Cardiac septum (tissue), 1 donor: Measurements from ENCODE around the gene GTF2F2. TPM values are rescaled to one million over a fixed set of nuclear protein-coding genes. Genes with fewer than 3 reads are reported as not detected.

ENCODE experiments used
- DNase-seq: peaks from one replicate; pipeline ENCODE4 v3.0.0-alpha.2; 2020; ENCODE audit warnings: low spot score
- intact Hi-C: fragments of 100-400 bp; cut with DNase I; formaldehyde crosslinking; loops from one replicate; pipeline ENCODE4 v1.14.0; 2022
- total RNA-seq: library from RNA; stranded (reverse); fragmentation: NEBNext Ultra II Directional; extraction: Animal tissue kit (Norgen Biotek cat#: 25700); gene quantifications from one replicate; pipeline ENCODE4 v1.2.1, GENCODE V29; 2021
- donor health status: DM: no; HTN: no; CAD: no.

The GTF2F2 gene
- total RNA-seq, 1 donor from 2014 or later = 20.2 TPM

DNA sequence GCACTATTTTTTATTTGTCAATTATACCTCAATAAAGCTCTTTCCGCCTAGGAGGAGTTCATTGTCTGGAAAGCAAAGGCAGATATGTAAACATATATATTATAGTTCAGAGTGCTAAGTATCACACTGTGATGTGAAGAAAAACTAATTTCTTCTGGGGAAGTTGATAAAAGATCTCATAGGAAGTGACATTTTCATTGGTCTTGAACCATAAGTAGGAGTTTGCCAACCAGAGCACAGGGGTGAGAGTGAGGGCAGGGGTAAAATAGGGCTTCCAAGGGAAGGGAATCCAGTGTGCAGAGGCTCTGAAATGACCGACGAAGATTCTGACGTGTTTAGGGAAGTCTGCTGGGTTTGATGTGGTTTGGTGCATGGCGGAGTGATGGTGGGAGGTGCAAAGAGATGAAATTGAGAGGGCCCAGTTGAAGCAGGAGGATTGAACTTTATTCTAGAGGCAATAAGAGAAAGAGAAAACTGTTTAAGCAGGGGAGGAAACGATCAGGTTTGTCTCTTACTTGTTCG is 780 bp upstream of the GTF2F2 start:
- intact Hi-C loops = no loop called here
- DNase-seq = no peak

- intact Hi-C loops = loop anchor here (2.0 kb wide), 1 partner anchor 74 kb away; no protein-coding TSS in a partner anchor
- no peak for DNase-seq
Observed at GRCh38 chr13:45120967-45121831, 889 bp downstream of the GTF2F2 start.

GRCh38 chr13:45122941-45123340 is 2.6 kb downstream of the GTF2F2 start:
- intact Hi-C loops = no loop called here
- DNase-seq = no peak

DNA sequence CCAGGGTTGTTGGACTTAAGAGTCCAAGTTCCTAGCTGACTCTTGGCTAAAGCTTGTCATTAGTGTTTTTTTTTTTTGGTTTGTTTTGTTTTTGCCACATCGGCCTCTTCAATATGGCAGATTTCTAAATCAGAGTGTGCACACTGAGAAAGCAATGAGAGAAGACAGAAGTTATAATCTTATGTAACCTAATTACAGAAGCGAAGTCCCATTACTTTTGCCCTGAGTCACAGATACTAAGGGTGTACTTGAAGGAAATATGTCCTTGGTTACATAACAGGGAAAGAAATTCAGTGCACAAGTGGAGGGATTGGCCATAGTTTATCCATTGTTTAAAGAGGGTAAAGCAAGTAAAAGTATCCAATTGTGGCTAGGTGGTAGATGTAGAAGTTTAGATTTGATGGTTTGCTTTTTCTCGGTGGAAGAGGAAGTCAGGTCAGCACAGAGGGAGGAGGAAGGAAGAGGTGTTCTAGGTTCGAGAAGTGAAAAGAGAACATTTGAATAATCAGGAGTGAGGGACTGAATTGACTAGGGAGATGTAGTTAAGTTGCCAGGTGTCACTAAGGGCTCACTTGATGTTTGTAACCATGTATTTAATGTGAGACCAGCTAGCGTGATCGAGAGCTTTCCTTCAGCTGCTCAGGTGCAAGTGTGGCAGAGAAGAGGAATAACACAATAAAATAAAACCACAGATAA is 12.2 kb downstream of the GTF2F2 start:
- DNase-seq = no peak
- intact Hi-C loops = loop anchor here (10.0 kb wide), 1 partner anchor 72 kb away; the partner anchor contains the start of gene KCTD4

DNA sequence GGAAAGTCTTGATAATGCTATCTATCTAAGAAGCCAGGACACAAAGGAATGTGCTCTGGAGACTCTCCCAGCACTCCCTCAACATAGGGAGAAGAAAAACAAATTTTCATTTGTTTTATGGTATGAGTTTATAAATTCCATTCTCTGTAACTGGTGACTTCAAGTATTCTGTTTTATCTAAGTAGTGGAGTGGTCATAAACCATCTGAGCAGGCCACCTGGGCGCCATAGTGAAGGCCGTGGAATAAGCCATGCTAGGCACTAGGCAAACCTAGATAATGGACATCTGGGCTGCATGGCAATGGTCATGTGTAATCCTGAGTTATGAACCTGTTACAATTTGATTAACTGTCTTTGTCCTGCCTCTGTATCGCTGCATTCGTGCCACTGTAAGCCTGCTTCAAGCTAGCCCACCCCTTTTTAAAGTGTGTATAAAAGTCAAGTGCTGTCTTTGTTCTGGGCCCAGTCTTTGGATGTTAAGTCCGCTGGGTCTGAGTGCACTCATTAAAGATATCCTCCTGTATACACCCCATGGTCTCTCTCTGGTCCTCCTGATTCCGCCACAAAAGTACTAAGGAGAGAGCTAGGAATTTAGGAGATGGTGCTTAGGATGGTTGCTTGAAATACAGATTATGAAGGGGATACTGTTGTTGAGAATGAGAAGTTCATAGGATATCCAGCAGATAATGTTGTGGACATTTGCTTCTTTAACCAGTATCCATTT is 13.2 kb downstream of the GTF2F2 start:
- intact Hi-C loops = loop anchor here (10.0 kb wide), 1 partner anchor 71 kb away; the partner anchor contains the start of gene KCTD4
- DNase-seq = no peak

GRCh38 chr13:45136741-45137504 is 16.6 kb downstream of the GTF2F2 start:
- intact Hi-C loops = loop anchor here (10.0 kb wide), 1 partner anchor 68 kb away; the partner anchor contains the start of gene KCTD4
- DNase-seq = no peak

- no peak for DNase-seq
- intact Hi-C loops = loop anchor here (10.0 kb wide), 1 partner anchor 67 kb away; the partner anchor contains the start of gene KCTD4
Observed at GRCh38 chr13:45137526-45137925, 17.2 kb downstream of the GTF2F2 start.

DNA sequence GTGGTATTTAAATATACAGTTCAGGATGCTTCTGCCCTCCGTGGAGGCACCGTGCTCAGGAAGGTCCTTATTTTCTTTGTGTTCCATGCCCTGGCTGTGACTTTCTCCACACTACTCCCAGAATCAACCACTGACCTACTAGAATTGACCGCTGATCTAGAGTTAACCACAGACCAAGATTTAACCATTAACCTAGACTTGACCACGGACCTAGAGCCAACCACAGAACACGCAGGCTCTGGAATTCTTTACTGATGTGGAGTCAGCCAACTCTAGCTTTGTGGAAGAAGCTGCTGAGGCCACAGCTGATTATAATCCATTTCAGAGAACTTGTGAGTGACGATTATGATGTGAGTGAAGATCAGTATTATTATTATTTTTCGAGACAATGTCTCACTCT is 18.0 kb downstream of the GTF2F2 start:
- intact Hi-C loops = loop anchor here (10.0 kb wide), 1 partner anchor 67 kb away; the partner anchor contains the start of gene KCTD4
- DNase-seq = no peak

DNA sequence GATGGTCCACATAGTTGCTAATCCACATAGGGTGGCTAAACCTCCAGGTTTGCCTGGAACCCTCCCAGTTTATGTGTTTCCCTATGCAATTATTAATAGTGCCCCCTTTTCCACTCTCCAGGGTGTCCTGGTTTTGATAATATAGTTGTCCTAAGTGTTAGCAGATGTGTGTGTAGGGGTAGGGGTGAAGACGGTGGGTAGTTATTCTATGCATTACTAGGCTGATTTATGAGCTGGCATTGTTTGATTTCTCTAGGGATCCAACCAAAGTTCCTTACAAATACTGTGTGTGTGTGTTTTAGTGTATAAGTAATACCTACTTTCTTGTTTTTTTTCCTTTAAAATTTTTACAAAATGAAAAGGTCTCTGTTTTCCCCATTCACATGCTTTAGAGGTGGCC is 21.1 kb downstream of the GTF2F2 start:
- no peak for DNase-seq
- intact Hi-C loops = no loop called here

- intact Hi-C loops = no loop called here
- DNase-seq = no peak
Observed at GRCh38 chr13:45142440-45143345, 22.4 kb downstream of the GTF2F2 start.

DNA sequence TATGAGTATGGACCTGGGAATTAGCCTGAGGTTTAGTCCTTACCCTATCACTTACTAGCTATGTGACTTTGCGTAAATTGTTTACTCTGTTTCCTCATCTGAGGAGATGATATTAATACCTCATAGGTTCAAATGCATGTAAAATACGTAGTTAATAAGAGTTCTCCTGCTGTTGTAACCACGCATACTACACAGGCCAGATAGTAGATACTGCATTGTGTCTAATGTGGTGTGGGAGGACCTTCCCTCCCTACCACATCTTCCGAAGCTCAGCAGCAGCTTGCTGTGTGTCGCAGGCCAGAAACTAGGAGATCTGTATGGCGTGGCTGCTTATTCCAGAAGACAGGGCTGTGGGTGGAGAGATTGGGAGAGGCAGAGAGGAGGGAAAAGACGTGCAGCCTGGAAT is 23.0 kb downstream of the GTF2F2 start:
- DNase-seq = no peak
- intact Hi-C loops = no loop called here

- no peak for DNase-seq
- intact Hi-C loops = no loop called here
Observed at GRCh38 chr13:45149964-45150363, 29.7 kb downstream of the GTF2F2 start.

- DNase-seq = no peak
- intact Hi-C loops = no loop called here
Observed at GRCh38 chr13:45156565-45157361, 36.5 kb downstream of the GTF2F2 start.

DNA sequence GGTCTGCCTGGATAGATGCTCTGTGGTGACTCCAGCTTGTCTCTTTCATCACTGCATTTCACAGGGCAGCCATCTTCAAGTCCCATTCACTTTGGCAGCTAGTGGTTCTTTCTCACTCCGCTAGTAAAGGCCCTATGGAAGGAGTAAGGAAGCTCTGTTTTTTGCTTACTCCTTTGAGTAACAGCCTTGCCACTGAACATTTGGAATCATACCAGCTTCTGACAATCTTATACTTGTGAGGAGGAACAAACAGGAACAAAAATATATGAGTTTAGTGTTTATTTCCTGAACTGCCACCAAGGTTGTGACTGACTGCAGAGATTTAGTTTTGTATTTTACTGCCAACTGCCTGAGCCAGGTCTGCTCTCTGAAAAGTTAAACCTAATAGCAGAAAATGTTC is 41.9 kb downstream of the GTF2F2 start:
- intact Hi-C loops = no loop called here
- no peak for DNase-seq

GRCh38 chr13:45162821-45163220 is 42.5 kb downstream of the GTF2F2 start:
- intact Hi-C loops = no loop called here
- no peak for DNase-seq

GRCh38 chr13:45166858-45167257 is 46.5 kb downstream of the GTF2F2 start:
- no peak for DNase-seq
- intact Hi-C loops = no loop called here
